Adrenal gland (tissue), 12 donors: ENCODE data around the gene OGA. TPM values are rescaled to one million over a fixed set of nuclear protein-coding genes. Genes with fewer than 3 reads are reported as not detected.

ENCODE experiments used
- DNase-seq, 7 donors: peaks; one replicate each; pipeline ENCODE4 v3.0.0-alpha.2; 2019 to 2020
- H3K27ac ChIP-seq, 5 donors: fragments of 200-600 bp; sonication (generic) in 4 of 5; 1 replicate in 3 of 5; 2 replicates in 2 of 5; pipeline versions ENCODE4 v1.5.1 to v1.8.0; 2016 to 2020; ENCODE audit warnings: mild to moderate bottlenecking in 1 of 5
- H3K27me3 ChIP-seq: fragments of 200-600 bp; 2 replicates; pipeline ENCODE4 v1.8.0; 2021
- H3K36me3 ChIP-seq, 2 donors: fragments of 200-600 bp; replicated peaks in 1 of 2; 1 replicate in 1 of 2; 2 replicates in 1 of 2; pipeline versions ENCODE4 v1.5.1 to v1.8.0; 2018 to 2022
- H3K4me1 ChIP-seq, 2 donors: fragments of 200-600 bp; replicated peaks in 1 of 2; 1 replicate in 1 of 2; 2 replicates in 1 of 2; pipeline versions ENCODE4 v1.5.1 to v1.8.0; 2018 to 2021
- H3K4me3 ChIP-seq, 4 donors: fragments of 200-600 bp; sonication (generic) in 3 of 4; one replicate each; pipeline ENCODE4 v1.5.1; 2016 to 2018
- H3K9me3 ChIP-seq, 3 donors: fragments of 200-600 bp; sonication (generic) in 1 of 3; replicated peaks in 1 of 3; 1 replicate in 2 of 3; 2 replicates in 1 of 3; pipeline versions ENCODE4 v1.5.1 to v1.8.0; 2016 to 2021
- CTCF ChIP-seq, 6 experiments: fragments of 450-650 bp in 4 of 6; fragments of 200-600 bp in 2 of 6; sonication (generic) in 1 of 6; IDR thresholded peaks; 1 replicate in 5 of 6; 2 replicates in 1 of 6; pipeline versions ENCODE4 v1.5.1 to v1.8.0; 2016 to 2021; ENCODE audit warnings: antibody characterized with exemption in 6 of 6, mild to moderate bottlenecking in 2 of 6, moderate library complexity in 1 of 6
- POLR2A ChIP-seq, 2 donors: fragments of 450-650 bp; IDR thresholded peaks; one replicate each; pipeline ENCODE4 v1.6.1; 2017; ENCODE audit warnings: antibody characterized with exemption in 2 of 2, mild to moderate bottlenecking in 2 of 2, moderate library complexity in 1 of 2
- WGBS, 4 donors: extraction: QIAGEN DNeasy Blood & Tissue Kit in 2 of 4; methylation state at CpG; one replicate each; pipeline versions ENCODE4 v1.1.5 to v1.1.7; 2013 to 2017; 5-methylcytosine and 5-hydroxymethylcytosine counted together
- intact Hi-C, 2 donors: fragments of 100-400 bp; cut with DNase I; formaldehyde crosslinking; loops; one replicate each; pipeline versions ENCODE4 v1.14.1 to v1.15.0; 2022 to 2023
- polyA plus RNA-seq, 3 donors: library from polyadenylated mRNA; stranded (reverse); fragments of 200-250 nt in 2 of 3; fragments of 350-450 nt in 1 of 3; fragmentation: Illumina TruSeq in 1 of 3; extraction: RNeasy Lipid Tissue Mini Kit (QIAGEN cat#74804) in 1 of 3; gene quantifications; one replicate each; pipeline ENCODE4 v1.2.3, GENCODE V29; 2013 to 2014
- total RNA-seq, 9 donors: library from RNA; depleted of rRNA in 4 of 9; stranded (reverse); fragments of >200 nt in 4 of 9; fragments of 120-200 nt in 1 of 9; fragmentation: NEBNext Ultra II Directional in 1 of 9; extraction: Animal tissue kit (Norgen Biotek cat#: 25700) in 1 of 9; gene quantifications; one replicate each; pipeline versions ENCODE4 v1.1.0 to v1.2.4, GENCODE V29; 2013 to 2023
- donor health status: healthy with polysubstance abuse.
- donor health status: Bipolar disorder and iron deficiency.
- donor health status: DM: yes; HTN: yes; CAD: no.
- donor health status: DM: no; HTN: no; CAD: no.
- donor health status: DM: no; HTN: no; CAD: no.
- donor health status: DM: yes; HTN: yes; CAD: no.

OGA gene
- total and polyA plus RNA-seq, 12 donors: 32.8 to 119 (median 72.0) TPM

DNA sequence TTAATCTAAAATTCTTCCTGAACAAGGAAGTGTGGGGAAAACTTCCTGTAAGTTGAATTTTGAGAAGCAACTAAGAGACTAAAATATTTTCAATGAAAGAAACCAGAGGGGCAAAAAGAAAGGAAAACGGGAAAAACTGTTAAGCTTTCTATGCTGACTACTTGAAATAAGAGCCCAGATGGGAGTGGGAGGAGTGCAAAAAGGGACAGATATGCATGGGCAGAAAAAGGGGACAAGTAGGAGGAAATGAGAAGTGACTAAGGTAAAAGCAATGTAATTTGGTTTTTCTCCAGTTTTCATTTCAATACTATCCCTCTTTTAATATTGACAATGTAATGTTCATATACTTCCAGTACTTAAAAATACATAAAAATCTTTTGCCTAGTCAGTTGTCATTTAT is 11.1 kb downstream of the OGA start:
- no peak overlapping the region for H3K4me3 ChIP-seq
- no peak for TF ChIP-seq CTCF (IDR thresholded peaks at IDR 0.05)
- no peak for TF ChIP-seq POLR2A (IDR thresholded peaks at IDR 0.05)
- H3K9me3 ChIP-seq: no peaks in the 10 kb centered on the region
- WGBS, 4 donors: 69 to 86% (median 77%) methylated on average over 1 of the region's 1 CpG
- peaks cover 0 to 32% of the 10 kb centered on the region in 2 donors for H3K4me1 ChIP-seq
- H3K36me3 ChIP-seq: peaks cover 0 to 87% of the 10 kb centered on the region in 2 donors
- no peaks in the 10 kb centered on the region for H3K27me3 ChIP-seq
- no peak overlapping the region for H3K27ac ChIP-seq
- DNase-seq: no peak
- intact Hi-C loops: no loop called here

- no peaks in the 10 kb centered on the region for H3K27me3 ChIP-seq
- no peaks in the 10 kb centered on the region for H3K9me3 ChIP-seq
- H3K4me1 ChIP-seq: peaks cover 0 to 5% of the 10 kb centered on the region in 2 donors
- TF ChIP-seq CTCF (IDR thresholded peaks at IDR 0.05): no peak
- no peak for TF ChIP-seq POLR2A (IDR thresholded peaks at IDR 0.05)
- WGBS, 4 donors: 71 to 87% (median 72%) methylated on average over 4 of the region's 4 CpGs
- peaks cover 0 to 98% of the 10 kb centered on the region in 2 donors for H3K36me3 ChIP-seq
- H3K4me3 ChIP-seq: no peak overlapping the region
- intact Hi-C loops: no loop called here
- no peak for DNase-seq
- no peak overlapping the region for H3K27ac ChIP-seq
These were observed 14.7 kb downstream of the OGA start for GRCh38 chr10:101803511-101803910.

DNA sequence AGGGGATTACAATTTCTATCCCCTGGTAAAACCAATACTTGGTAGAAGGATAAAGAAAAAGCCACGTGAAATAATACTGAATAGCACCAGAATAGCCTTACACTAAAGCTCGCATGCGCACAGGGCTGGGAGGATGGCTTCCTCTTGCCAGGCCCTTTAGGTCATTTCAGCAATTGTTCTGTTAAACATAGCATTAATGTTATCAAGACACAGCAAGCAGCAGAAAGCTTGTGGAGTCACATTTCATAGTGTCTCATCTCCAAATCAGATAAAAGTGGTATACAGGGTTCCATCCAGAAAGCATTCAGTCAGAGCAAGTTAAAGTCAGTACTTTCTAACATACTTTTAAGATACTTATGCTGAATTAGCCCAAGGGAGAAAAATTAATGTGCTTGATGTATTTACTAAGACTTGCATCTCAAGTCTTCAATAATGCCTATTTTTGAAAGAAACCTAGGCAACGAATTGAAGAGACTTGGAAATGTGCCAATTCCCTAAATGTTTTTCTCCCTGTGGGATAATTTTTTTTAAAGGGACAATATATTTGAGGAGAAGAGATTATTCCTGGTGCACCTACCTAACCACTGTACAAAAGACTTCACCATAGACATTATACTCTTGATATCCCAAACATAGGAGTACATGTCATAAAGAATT is 20.7 kb downstream of the OGA start:
- WGBS, 4 donors: 68 to 75% (median 73%) methylated on average over 4 of the region's 4 CpGs
- no peak for DNase-seq
- Histone ChIP-seq H3K36me3 (peaks cover 0 to 98% of the 10 kb centered on the region in 2 donors), H3K27me3 (no peaks in the 10 kb centered on the region), H3K4me3 (no peak overlapping the region), H3K27ac (no peak overlapping the region), H3K9me3 (no peaks in the 10 kb centered on the region), H3K4me1 (no peaks in the 10 kb centered on the region)
- intact Hi-C loops: loop anchor here in 1 of 2 donors (10.0 kb wide), 1 partner anchor 853 kb away; no protein-coding TSS in a partner anchor
- TF ChIP-seq POLR2A (IDR thresholded peaks at IDR 0.05): no peak
- TF ChIP-seq CTCF (IDR thresholded peaks at IDR 0.05): no peak

GRCh38 chr10:101793526-101793925 is 24.7 kb downstream of the OGA start:
- peaks cover 0 to 99% of the 10 kb centered on the region in 2 donors for H3K36me3 ChIP-seq
- H3K9me3 ChIP-seq: no peaks in the 10 kb centered on the region
- intact Hi-C loops: loop anchor here in 1 of 2 donors (10.0 kb wide), 1 partner anchor 849 kb away; no protein-coding TSS in a partner anchor
- no peak overlapping the region for H3K4me3 ChIP-seq
- H3K27me3 ChIP-seq: no peaks in the 10 kb centered on the region
- DNase-seq: no peak
- TF ChIP-seq CTCF (IDR thresholded peaks at IDR 0.05) (no peak), POLR2A (IDR thresholded peaks at IDR 0.05) (no peak)
- H3K4me1 ChIP-seq: no peaks in the 10 kb centered on the region
- H3K27ac ChIP-seq: no peak overlapping the region
- 89 to 98% (median 93%) methylated on average over 12 of the region's 12 CpGs for WGBS, 4 donors
